Keratinocyte (primary cell): ENCODE measurements around the gene FHAD1.

Experiments
- CTCF ChIP-seq, 3 experiments: IDR thresholded peaks in 1 of 3; conservative IDR thresholded peaks in 1 of 3; optimal IDR thresholded peaks in 1 of 3; 2 replicates in 2 of 3; 3 replicates in 1 of 3; pipeline versions ENCODE3 to v1.5.1; 2011; ENCODE audit warnings: low read length in 3 of 3, mild to moderate bottlenecking in 3 of 3, moderate library complexity in 2 of 3, control low read depth in 1 of 3, inconsistent platforms in 1 of 3; ENCODE audit not compliant: insufficient read depth in 2 of 3; ENCODE audit errors: extremely low read depth in 1 of 3
- EZH2 ChIP-seq: IDR thresholded peaks from one replicate; pipeline ENCODE4 v1.6.1; 2012; ENCODE audit warnings: inconsistent platforms, mild to moderate bottlenecking, low read length, moderate library complexity

GRCh38 chr1:15210651-15211375 lies 36.2 kb upstream of the FHAD1 start:
- TF ChIP-seq CTCF (optimal IDR thresholded peaks at IDR 0.05 in 1 of 3, IDR thresholded peaks at IDR 0.05 in 1 of 3, conservative IDR thresholded peaks at IDR 0.05 in 1 of 3; ENCODE audit: extremely low read depth in 1 of 3, insufficient read depth in 2 of 3, low read length in 3 of 3) (no peak), EZH2 (no peak)
